NT2/D1 (cell line): ENCODE data around the gene TREX2.

Experiments
- SUZ12 ChIP-seq: IDR thresholded peaks from 2 replicates; pipeline ENCODE4 v1.6.1; 2011; ENCODE audit not compliant: insufficient read length, insufficient read depth; ENCODE audit errors: extremely low read depth
- YY1 ChIP-seq: IDR thresholded peaks from 2 replicates; pipeline ENCODE4 v1.6.1; 2011; ENCODE audit not compliant: insufficient read length, insufficient read depth

GRCh38 chrX:153420851-153421599 is 24.8 kb downstream of the TREX2 start:
- TF ChIP-seq YY1, result no peak
- no peak for TF ChIP-seq SUZ12
